DMS53 (cell line): Measurements from ENCODE around the gene FLOT2.
"Not testable (repeated sequence)": the region's sequence is repeated elsewhere in the genome, so short reads cannot be mapped to it uniquely, and the experiment has no call there.

ENCODE experiments used
- DNase-seq: peaks from one replicate; lab custom pipeline; 2025; lab: John Stamatoyannopoulos, UW

FLOT2 gene

GRCh38 chr17:28843816-28844148, 53.8 kb downstream of the FLOT2 start:
- no peak for DNase-seq

- DNase-seq = peak; percentile 89
Observed at GRCh38 chr17:28842282-28843012, 55.1 kb downstream of the FLOT2 start, which contains the start of gene FAM222B. Gene FAM222B (minus strand): TSS chr17:28842790. CDS start chr17:28766667, 76,123 bp downstream.

GRCh38 chr17:28841901-28842281, 55.6 kb downstream of the FLOT2 start:
- peak; percentile 51 for DNase-seq

GRCh38 chr17:28839221-28839620, 58.3 kb downstream of the FLOT2 start:
- no peak for DNase-seq

GRCh38 chr17:28836541-28836940, 61.0 kb downstream of the FLOT2 start:
- not testable (repeated sequence) for DNase-seq

- DNase-seq = no peak
Observed at GRCh38 chr17:28834420-28834819, 63.1 kb downstream of the FLOT2 start.
